HG02981 (cell line): ENCODE measurements around the gene PDGFRB.
A peak's percentile ranks its signal among the peaks of the same experiment; 100 is the strongest.
"Not testable (repeated sequence)": the region's sequence is repeated elsewhere in the genome, so short reads cannot be mapped to it uniquely, and the experiment has no call there.

ENCODE experiments used
- ATAC-seq: cut with Tn5 transposase; IDR thresholded peaks from one replicate; pipeline ENCODE4 v1.9.1; 2021; ENCODE audit warnings: mild to moderate bottlenecking, moderate library complexity; ENCODE audit not compliant: unreplicated experiment

The PDGFRB gene

DNA sequence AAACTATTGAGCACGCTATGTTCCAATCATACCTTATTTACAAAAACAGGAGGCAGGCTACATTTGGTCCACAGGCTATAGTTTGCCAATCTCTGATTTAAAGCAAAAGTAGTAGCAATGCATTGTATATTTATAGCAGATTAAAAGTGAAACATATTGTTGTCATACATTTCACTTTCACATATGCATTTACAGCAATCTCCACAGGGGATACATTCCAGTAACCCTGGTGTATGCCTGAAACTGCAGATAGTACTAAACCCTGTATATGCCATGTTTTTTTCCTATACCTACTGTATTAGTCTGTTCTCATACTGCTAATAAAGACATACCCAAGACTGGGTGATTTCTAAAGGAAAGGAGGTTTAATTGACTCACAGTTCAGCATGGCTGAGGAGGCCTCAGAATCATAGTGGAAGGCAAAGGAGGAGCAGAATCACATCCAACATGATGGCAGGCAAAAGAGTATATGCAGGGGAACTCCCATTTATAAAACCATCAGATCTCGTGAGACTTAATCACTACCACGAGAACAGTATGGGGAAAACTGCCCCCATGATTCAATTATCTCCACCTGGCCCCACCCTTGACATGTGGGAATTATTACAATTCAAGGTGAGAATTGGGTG is 63.4 kb downstream of the PDGFRB start:
- ATAC-seq = peak; percentile 70

- ATAC-seq = no peak
Observed at GRCh38 chr5:150085950-150086715, 69.5 kb downstream of the PDGFRB start, which contains the start of gene CSF1R. CSF1R (minus strand) TSS chr5:150086554; CDS start chr5:150086427, 127 bp downstream.

DNA sequence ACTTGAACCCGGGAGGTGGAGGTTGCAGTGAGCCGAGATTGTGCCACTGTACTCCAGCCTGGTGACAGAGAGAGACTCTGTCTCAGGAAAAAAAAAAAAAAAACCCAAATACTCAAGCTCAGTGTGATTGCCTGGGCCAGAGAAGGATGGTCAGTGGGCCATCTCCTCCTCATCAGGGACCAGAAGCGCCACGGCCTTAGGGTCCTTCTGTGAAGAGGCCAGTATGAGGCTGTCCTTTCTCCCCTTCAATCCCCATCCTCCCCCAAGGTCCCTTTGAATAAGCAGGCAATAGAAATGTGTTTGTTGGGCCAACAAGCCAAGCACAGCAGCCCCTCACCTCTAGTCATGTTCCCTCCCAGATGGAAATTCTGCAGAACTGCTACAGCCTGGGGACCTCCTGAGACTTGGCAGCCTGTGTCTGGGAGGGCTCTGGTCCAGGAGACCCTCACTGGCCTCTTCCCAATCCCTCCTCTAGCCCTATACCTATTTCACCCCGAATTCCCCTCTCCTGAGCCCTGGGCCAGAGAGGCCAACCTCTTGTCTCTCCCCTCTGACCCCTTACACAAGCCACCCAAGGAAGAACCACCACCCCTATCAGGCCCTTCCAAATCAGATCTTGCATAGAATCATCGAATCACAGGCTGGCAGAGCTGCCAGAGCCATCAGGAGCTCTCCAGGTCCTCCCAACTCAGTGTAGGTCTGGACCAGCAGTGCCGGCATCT is 70.3 kb downstream of the PDGFRB start:
- no peak for ATAC-seq

GRCh38 chr5:150084754-150085153 is 70.9 kb downstream of the PDGFRB start:
- not testable (repeated sequence) for ATAC-seq

DNA sequence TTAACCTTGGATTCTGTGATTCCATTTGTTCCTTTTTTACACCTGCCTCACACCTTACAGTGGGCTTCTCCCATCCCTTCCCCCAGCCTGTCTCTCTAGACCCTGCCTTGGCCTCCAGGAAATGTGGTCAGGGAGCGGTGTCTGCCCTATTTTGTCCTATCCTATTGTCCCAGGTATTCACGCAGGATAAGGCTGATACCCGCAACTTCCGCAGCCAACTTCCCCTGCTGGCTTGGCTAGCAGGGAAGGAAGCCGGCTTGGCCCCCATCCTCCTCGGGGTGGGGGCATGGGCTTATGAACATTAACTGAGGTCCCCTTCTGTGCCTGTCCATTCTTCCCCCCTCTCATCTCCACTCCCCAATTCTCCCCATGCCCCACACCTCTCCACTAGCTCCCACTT is 72.8 kb downstream of the PDGFRB start:
- no peak for ATAC-seq

DNA sequence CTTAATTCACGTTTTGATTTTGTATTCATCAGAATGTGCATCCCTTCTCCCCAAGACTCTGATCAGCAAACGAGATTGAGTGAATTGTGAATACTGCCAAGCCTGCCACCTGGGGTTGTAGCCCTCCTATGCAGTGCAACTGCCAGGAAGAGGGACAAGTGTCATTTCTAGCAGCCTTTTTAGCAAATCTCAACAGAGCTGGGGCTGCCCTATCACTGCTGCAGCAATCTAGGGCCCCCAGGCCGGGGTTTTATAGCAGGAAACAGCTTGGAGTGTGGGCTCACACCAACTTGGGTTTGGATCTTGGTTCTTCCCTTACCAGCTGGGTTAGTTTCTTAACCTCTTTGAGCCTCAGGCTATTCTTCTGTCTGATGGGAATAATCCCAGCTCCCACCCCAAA is 73.3 kb downstream of the PDGFRB start:
- peak; percentile 17 for ATAC-seq

- peak; percentile 68 for ATAC-seq
Observed at GRCh38 chr5:150081541-150082283, 73.9 kb downstream of the PDGFRB start.

DNA sequence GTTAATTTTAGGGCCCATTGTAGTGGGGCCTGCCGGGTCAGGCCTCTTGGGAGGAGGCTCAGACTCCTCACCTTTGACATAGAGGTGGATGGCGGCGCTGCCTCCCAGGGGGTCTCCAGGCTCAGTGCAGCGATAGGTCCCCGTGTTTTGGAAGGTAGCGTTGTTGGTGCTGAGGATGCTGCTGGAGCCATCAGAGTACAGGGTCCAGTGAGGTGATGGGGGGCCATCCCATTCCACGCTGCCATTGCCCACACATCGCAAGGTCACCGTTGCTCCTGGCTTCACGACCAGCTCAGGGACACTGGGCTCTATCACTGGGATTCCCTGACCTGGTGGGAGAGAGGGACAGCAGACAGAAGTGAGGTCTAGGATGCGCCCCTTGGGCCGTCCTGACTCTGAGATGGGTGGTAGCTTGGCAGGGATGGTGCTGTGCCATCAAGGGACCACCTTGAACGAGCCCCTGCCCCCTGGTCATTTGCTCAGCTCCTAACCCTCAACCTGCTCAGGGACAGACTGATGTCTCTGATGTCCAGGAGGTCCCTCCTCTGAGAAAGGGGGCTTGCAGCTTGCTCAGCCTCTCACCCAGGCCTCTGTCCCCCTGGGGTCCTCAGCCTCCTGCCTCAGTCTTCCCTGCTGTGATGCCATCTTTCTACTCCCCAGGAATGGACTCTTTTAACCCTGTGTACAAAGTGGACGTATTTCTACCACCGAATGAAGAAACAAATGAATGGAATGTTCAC is 74.8 kb downstream of the PDGFRB start:
- ATAC-seq = no peak

DNA sequence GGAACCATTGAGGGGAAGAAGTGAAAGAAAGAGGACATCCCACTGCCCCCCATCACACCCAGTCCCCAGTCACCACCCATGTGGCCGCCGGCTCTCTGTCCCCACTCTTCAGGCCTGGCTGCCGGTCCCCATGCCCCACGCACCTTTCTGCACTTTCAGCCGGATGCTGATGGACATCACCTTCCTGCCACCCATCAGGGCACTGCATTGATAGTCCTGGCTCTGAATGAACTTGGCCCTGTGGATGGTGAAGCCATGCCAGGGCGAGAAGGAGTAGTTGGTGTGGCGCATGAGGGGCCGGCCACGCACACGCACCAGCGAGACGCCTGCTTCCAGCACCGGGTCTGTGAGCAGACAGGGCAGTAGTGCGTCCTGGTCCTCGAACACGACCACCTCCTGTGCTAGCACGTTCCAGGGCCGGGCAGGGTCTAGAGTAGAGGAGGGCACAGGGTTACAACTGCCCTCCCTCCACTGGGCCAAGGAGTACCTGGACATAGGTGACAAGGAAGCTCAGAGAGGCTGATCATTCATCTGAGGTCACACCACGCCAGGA is 75.7 kb downstream of the PDGFRB start:
- ATAC-seq = no peak

- ATAC-seq = no peak
Observed at GRCh38 chr5:150078802-150079689, 76.6 kb downstream of the PDGFRB start.

- ATAC-seq = no peak
Observed at GRCh38 chr5:150077996-150078801, 77.4 kb downstream of the PDGFRB start.

GRCh38 chr5:150077060-150077459 is 78.6 kb downstream of the PDGFRB start:
- no peak for ATAC-seq

GRCh38 chr5:150075806-150076205 is 79.8 kb downstream of the PDGFRB start:
- ATAC-seq = no peak

DNA sequence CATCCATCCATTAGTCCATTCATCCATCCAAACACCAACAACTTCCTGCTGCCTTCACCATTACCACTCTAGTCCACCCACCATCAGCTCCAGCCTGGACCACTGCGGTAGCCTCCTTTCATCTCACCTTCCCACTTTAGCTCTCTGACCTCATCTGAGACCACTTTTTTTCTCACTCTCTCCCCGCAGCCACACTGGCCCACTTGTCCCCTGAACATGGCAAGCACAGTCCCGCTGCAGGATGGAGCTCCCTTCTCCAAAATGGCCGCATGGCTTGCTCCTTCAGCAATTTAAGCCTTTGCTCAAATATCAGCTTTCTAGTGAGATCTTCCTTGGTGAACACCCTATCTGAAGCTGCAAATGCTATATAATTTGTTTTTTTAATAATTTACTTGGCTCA is 80.4 kb downstream of the PDGFRB start:
- no peak for ATAC-seq

DNA sequence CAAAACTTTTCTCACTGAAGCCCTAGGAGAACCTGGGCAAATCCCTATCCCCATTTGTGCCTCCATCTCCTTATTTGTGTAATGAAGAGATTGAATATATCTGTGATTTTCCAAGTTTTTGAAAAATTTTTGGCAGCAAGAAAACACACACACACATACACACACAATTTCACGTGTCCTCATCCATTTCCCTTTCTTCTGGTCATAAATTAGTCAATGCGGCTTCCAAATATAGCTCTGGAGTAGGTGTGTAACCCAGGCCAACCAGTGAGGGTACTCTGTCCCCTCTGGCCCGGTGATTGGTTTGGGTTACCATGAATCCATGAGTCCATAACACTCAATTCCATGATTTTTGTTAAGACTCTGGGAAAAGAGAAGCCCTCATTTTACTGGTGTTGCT is 82.0 kb downstream of the PDGFRB start:
- no peak for ATAC-seq

- ATAC-seq = no peak
Observed at GRCh38 chr5:150073086-150073625, 82.5 kb downstream of the PDGFRB start.

GRCh38 chr5:150070821-150071220 is 84.8 kb downstream of the PDGFRB start:
- no peak for ATAC-seq
